Loucy (cell line): ENCODE results near the gene BMP6.

ENCODE experiments used
- EZH2phosphoT487 ChIP-seq: fragments of 200-600 bp; IDR thresholded peaks from 2 replicates; pipeline ENCODE4 v1.6.1; 2018; ENCODE audit warnings: antibody characterized with exemption, mild to moderate bottlenecking, moderate library complexity, borderline replicate concordance
- TF ChIP-seq, protein P1 (sequence below): fragments of 200-600 bp; sonication (generic); conservative IDR thresholded peaks from 2 replicates; pipeline ENCODE4 v1.5.1; 2014; ENCODE audit warnings: mild to moderate bottlenecking, antibody characterized with exemption, low read length

- TF ChIP-seq, protein P1, sequence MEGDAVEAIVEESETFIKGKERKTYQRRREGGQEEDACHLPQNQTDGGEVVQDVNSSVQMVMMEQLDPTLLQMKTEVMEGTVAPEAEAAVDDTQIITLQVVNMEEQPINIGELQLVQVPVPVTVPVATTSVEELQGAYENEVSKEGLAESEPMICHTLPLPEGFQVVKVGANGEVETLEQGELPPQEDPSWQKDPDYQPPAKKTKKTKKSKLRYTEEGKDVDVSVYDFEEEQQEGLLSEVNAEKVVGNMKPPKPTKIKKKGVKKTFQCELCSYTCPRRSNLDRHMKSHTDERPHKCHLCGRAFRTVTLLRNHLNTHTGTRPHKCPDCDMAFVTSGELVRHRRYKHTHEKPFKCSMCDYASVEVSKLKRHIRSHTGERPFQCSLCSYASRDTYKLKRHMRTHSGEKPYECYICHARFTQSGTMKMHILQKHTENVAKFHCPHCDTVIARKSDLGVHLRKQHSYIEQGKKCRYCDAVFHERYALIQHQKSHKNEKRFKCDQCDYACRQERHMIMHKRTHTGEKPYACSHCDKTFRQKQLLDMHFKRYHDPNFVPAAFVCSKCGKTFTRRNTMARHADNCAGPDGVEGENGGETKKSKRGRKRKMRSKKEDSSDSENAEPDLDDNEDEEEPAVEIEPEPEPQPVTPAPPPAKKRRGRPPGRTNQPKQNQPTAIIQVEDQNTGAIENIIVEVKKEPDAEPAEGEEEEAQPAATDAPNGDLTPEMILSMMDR, result no peak
- no peak for TF ChIP-seq EZH2phosphoT487
Observed at GRCh38 chr6:7732228-7732627, 6.3 kb downstream of the BMP6 start.
